HUDEP-2 (cell line): ENCODE data around the gene ADGRB2.

Experiments used
- DNase-seq, 76 experiments: peaks; one replicate each; lab custom pipeline; 2025; ENCODE audit not compliant: unreplicated experiment in 76 of 76; lab: John Stamatoyannopoulos, UW

ADGRB2 gene

DNA sequence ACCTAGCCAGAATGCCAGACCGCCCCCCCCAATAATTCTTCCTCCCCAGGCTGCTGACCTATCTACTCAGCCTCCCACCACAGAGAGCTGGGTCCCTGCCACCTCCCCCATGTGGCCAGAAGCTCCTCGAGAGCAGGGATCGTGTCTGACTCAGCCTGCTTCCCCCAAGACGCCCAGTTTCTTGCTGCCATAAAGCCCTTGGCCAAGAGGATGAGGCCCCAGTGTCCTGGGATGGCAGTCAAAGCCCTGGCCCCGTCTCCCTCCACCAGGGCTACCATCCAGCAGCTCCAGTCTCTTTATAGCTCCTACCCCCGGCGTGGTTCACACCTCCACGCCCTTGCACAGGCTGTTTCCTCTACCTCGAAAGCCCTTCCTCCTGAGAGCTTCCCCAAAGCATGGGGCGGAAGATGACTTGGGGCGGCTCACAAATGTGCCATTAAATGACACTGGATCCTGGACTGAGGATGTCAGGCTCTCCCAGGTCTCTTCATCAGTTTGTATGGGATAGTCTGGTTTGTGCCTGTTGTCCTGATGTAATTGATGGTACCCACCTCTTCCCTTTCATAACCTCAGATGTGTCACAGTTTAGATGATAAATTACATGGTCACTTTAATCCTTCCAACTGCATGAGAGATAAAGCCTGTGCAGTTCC, 13.2 kb downstream of the ADGRB2 start:
- peak in 1 of 76 experiments; percentile 10 for DNase-seq

DNA sequence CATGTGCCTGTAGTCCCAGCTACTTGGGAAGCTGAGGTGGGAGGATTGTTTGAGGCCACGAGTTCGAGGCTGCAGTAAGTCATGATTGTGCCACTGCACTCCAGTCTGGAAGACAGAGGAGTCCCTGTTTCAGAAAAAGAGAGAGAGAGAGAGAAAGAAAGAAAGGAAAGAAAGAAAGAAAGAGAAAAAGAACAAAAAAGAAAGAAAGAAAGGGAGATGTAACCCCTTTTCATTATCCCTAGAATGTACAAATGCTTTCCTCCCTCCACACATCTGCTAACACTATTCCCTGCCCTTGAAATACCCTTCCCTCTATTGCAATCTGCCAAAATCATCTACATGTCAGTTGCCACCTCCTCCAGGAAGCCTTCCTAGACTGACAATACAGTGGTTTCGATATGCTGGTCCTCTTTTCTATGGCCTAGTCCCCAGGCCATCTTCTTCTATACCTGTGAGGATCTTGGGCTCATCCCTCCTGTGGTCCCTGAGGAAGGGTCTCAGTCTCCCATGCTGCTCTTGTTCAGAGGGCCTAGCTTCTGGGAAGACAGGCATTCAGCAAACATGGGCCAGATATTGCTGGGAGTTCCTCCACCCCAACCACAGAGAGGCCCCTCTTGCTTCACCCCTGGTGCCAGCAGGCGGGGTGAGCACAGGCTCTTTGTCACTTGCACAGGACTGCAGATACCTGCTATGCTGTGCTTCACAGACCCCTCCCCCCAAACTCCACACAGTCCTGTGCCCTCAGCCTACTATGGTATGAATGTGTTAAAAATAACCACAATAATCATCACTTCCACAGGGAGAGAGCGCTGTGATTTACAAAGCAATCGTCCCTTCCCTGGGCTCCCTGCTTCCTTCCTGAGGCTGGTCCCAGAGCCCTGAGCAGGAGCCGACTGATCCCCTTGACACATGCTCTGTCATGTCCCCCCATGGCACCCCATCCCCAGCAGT, 14.1 kb downstream of the ADGRB2 start:
- DNase-seq, result no peak

GRCh38 chr1:31748365-31748764, 15.8 kb downstream of the ADGRB2 start:
- DNase-seq, result no peak

DNA sequence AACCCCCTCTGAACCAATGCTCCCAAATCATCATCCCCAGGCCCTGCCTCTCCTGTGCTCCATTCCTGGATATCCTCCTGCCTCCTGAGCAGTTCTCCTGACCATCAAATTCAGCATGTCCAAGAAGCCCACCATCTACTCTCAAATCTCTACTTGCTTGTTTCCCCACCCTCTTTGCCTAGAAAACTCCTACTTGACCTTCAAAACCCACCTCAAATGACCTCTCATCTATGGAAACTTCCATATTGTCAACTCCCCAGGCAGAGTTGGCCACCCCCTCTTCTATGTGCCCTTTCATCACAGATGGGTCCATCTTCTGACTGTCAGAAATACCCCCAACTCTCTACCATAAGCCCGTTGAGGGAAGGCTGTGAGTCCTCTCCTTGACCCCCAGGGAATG, 16.8 kb downstream of the ADGRB2 start:
- DNase-seq, result no peak

- DNase-seq, result no peak
Measured at GRCh38 chr1:31746687-31747086, 17.5 kb downstream of the ADGRB2 start.

- DNase-seq, result no peak
Measured at GRCh38 chr1:31745946-31746670, 18.0 kb downstream of the ADGRB2 start.

DNA sequence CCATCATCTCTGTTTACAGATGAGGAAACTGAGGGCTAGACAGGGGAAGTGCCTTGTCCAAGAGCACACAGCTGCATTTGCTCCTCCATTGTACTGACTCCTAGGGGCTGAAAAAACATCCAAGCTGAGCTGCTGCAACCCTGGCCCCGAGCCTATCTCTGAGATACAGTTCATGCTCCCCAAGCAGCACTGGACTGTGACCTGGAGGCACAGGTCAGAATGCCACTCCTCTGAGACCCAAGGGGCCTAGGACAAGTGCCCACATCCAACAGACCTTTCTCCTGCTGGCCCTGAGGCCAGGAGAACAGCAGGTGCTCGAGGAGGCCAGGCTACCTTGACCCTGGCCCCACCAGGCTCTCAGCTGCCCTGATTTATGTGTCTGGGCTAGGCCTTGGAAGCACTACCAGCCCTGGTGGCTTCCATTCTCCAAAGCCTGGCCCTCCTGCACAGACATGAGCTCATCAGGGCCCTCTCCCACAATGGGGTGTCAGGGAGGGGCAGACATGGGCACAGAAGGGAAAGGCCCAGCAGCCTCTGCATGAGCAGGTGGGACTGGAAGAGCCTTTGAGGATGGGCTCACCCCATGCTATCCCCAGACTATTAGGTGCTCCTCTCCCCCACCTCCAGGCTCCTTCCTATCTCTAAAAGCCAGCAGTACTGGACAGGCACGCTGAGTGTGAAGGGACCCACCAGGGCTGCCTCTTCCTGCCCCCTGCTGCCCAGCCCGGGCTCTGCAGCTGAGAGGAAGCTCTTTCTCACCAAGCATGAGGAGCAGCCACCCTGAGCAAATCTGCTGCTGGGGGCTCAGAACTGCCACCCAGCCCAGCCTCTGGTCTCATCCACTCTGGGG, 18.8 kb downstream of the ADGRB2 start:
- peak in 55 of 76 experiments; percentile 7 to 73 (median 35) for DNase-seq

- DNase-seq, result no peak
Measured at GRCh38 chr1:31744165-31744888, 19.8 kb downstream of the ADGRB2 start.

- no peak for DNase-seq
Measured at GRCh38 chr1:31742462-31743212, 21.5 kb downstream of the ADGRB2 start.

DNA sequence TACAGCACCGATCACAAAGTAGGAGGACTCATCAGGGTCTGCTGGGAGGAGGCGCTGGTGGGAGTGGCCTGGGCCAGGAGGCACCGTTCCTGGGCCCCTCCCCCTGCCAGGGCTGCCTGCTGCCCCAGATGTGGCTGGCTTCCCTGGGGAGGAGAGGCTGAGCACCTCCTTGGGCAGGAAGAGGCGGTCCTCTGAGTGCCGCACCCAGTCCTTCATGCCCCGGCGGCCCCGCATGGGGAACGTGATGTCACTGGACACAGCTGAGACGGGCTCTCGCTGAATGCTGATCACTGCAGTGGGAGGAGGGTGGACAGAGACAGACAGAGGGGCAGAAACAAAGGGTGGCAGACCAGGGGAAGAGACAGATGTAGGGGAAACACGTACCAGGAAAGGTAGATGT, 24.8 kb downstream of the ADGRB2 start:
- DNase-seq, result peak in 5 of 76 experiments; percentile 13 to 31 (median 20)

GRCh38 chr1:31736675-31737074, 27.5 kb downstream of the ADGRB2 start:
- DNase-seq, result peak in 7 of 76 experiments; percentile 4 to 40 (median 12)

- DNase-seq, result no peak
Measured at GRCh38 chr1:31735571-31735970, 28.6 kb downstream of the ADGRB2 start.

GRCh38 chr1:31734582-31735107, 29.5 kb downstream of the ADGRB2 start:
- no peak for DNase-seq

- DNase-seq, result no peak
Measured at GRCh38 chr1:31733389-31734219, 30.5 kb downstream of the ADGRB2 start.

DNA sequence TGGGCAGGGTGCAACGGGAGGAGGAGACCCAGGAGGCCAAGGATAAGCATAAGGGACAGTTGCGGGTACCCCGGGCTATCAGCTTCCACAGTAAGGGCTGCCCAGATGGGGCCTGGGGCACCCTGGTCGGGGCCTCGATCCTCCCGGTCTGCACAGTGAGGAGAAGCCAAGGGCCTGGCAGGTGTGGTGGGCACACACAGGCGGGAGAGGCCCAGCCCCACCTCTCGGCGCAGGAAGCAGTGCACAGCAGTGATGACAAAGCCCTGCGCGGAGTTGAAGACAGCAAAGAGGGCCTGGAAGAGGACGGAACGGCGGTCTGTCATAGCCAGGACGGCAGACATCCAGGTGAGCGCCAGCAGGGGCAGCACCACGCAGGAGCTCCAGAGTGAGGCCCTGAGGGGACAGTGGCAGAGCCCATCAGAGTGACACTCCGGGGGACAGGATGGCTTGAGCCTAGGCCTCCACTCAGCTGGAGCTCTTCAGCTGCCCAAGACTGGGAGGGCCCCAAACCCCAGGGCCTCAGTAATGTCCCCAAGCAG, 31.3 kb downstream of the ADGRB2 start:
- DNase-seq, result no peak

- no peak for DNase-seq
Measured at GRCh38 chr1:31732343-31732742, 31.8 kb downstream of the ADGRB2 start.

DNA sequence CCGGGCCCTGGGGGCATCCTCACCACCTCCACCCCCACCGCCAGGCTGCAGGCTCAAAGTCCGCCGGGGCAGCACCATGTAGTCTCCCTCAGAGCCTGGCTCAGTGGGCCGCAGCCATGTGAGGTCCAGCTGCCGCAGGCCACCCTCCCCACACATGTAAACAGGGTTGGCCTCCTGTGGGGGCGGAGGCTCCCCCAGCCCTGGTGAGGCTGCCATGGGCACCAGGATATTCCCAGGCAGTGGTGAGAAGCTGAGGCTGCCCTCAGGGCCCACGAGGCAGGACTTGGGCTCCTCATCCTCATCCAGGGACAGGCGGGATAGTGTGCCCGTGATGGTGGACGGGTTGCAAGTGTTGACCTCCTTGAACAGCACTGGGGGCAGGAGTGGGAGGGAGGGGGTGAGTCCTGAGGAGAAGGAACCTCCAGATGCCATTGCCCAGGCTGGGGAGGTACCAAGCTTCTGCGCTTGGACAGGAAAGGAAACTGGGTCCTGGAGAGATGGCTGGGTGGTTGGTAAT, 33.0 kb downstream of the ADGRB2 start:
- no peak for DNase-seq
